Activated T-helper 1 cell treated with anti-CD3 and anti-CD28 coated beads, Interleukin-12 subunit alpha, Interleukin-12 subunit beta, Interleukin-2, Interleukin-4 antibody, amounts not matched to agents 30 ng/mL and 10 ng/mL and 1 ng/mL, durations not matched to agents 14 hours and 24 hours and 36 hours (primary cell): ENCODE results near the gene SRP19. TPM values are rescaled to one million over a fixed set of nuclear protein-coding genes. Genes with fewer than 3 reads are reported as not detected.

ENCODE experiments used
- DNase-seq: peaks from one replicate; pipeline ENCODE4 v3.0.0; 2021; ENCODE audit warnings: low spot score
- H3K27ac Mint-ChIP-seq: one replicate; pipeline ENCODE4 v1.8.0; 2021; ENCODE audit warnings: mild to moderate bottlenecking, mixed read lengths
- H3K27me3 Mint-ChIP-seq: one replicate; pipeline ENCODE4 v1.8.0; 2022; ENCODE audit warnings: mild to moderate bottlenecking, moderate library complexity, mixed read lengths; ENCODE audit not compliant: insufficient read depth
- H3K36me3 Mint-ChIP-seq: one replicate; pipeline ENCODE4 v1.8.0; 2021; ENCODE audit warnings: low read depth, mixed read lengths
- H3K4me1 Mint-ChIP-seq: one replicate; pipeline ENCODE4 v1.8.0; 2021; ENCODE audit warnings: low read depth, mixed read lengths
- H3K4me3 Mint-ChIP-seq: one replicate; pipeline ENCODE4 v1.8.0; 2021; ENCODE audit warnings: mild to moderate bottlenecking, moderate library complexity, mixed read lengths
- H3K9me3 Mint-ChIP-seq: one replicate; pipeline ENCODE4 v1.8.0; 2021; ENCODE audit warnings: mixed read lengths
- intact Hi-C: fragments of 100-400 bp; cut with micrococcal nuclease; formaldehyde crosslinking; loops from one replicate; pipeline ENCODE4 v1.15.1; 2024
- total RNA-seq: library from RNA; stranded (reverse); gene quantifications from 2 replicates; pipeline ENCODE4 v1.2.3, GENCODE V29; 2022

SRP19 gene
- total RNA-seq, 1 donor from 2014 or later: 72.0 TPM

DNA sequence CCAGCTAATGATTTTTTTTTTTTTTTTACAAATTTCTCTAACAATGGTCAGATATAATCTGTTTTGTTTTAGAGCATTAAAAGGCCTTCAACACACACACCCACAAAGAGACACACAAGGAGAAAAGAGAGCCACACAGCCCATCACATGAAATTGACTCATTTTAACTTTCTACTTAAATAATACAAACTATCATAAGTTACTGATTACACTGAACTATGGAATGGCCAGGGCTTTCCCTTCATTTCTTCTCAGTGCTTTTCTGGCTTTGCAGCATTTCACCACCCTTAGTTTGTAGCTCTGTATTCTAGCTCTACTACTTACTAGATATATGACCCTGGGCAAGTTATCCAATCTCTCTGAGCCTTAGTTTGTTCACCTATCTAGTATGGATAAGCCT is 47.8 kb downstream of the SRP19 start:
- no peak for DNase-seq
- H3K36me3 Mint-ChIP-seq: peaks cover 24% of the 10 kb centered on the region
- no peaks in the 10 kb centered on the region for H3K9me3 Mint-ChIP-seq
- intact Hi-C loops: no loop called here
- no peak overlapping the region for H3K27ac Mint-ChIP-seq
- H3K4me1 Mint-ChIP-seq: peaks cover 28% of the 10 kb centered on the region
- H3K4me3 Mint-ChIP-seq: no peak overlapping the region
- H3K27me3 Mint-ChIP-seq: no peaks in the 10 kb centered on the region

DNA sequence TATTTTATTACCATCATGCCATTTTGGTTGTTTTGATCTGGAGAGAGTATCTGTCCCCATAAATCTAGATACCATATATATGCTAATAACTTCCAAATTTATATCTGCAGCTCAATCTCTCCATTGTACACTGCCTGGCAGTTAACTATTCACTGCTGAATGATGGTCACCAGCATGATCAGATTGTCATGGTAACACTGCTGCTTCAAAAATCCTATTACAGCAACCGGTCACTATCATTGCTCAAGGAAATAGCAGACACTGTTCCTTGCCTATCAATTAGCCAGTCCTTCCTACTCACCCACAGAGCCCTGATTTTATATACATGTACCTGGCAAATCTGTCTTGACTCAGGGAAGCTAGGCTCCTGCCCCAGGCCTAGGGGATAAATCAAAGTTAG is 49.4 kb downstream of the SRP19 start:
- Mint-ChIP-seq H3K27me3 (no peaks in the 10 kb centered on the region), H3K4me3 (no peak overlapping the region), H3K27ac (no peak overlapping the region), H3K9me3 (no peaks in the 10 kb centered on the region), H3K4me1 (peaks cover 41% of the 10 kb centered on the region), H3K36me3 (peaks cover 31% of the 10 kb centered on the region)
- no peak for DNase-seq
- intact Hi-C loops: no loop called here

DNA sequence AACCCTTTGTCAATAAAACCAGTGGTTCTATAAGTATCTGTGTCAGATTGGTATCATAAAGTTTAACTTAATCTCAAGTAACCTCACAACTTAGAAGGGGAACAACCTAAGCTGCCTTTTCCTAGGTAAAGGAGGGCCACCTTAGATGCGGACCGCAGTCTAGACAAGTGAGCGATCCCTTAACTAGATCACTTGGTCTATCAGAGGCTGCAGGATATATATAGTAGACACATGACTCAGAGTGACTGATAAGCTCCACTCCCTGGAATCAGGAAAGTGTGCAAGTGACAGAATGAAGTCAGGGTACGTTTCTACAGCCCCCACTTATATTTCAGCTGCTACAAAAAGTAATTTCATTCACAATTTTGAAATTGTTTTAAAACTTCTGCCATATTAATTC is 53.5 kb downstream of the SRP19 start:
- H3K27ac Mint-ChIP-seq: no peak overlapping the region

DNA sequence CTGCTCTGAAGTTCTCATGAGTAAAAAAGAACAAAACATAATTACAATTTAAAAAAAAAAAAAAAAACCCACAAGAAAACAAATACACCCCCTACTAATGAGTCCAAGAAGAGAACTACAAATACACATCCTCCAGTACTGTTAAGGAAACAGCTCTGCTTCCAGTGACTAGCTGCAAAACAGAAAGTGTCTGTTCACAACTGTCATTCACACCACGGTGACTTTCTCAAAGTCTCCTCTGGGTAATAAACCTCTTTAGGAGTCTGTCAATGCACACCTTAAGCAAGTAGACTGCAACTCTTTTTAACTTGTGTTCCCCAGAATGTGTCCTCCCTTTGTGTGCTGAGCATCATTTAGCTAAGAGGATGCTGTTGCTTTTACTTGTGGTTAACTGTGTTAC is 54.7 kb downstream of the SRP19 start:
- peaks cover 88% of the 10 kb centered on the region for H3K4me1 Mint-ChIP-seq
- H3K9me3 Mint-ChIP-seq: no peaks in the 10 kb centered on the region
- peak overlapping the region; percentile 58 for H3K27ac Mint-ChIP-seq
- peaks cover 47% of the 10 kb centered on the region for H3K36me3 Mint-ChIP-seq
- DNase-seq: no peak
- H3K4me3 Mint-ChIP-seq: no peak overlapping the region
- intact Hi-C loops: loop anchor here (2.0 kb wide), 1 partner anchor 17 kb away; no protein-coding TSS in a partner anchor
- H3K27me3 Mint-ChIP-seq: no peaks in the 10 kb centered on the region

More for the DNA sequence above, 53.5 kb downstream of the SRP19 start:
- Mint-ChIP-seq H3K36me3 (peaks cover 48% of the 10 kb centered on the region), H3K27me3 (no peaks in the 10 kb centered on the region), H3K4me1 (peaks cover 76% of the 10 kb centered on the region), H3K9me3 (no peaks in the 10 kb centered on the region), H3K4me3 (no peak overlapping the region)
- DNase-seq: no peak
- intact Hi-C loops: no loop called here

DNA sequence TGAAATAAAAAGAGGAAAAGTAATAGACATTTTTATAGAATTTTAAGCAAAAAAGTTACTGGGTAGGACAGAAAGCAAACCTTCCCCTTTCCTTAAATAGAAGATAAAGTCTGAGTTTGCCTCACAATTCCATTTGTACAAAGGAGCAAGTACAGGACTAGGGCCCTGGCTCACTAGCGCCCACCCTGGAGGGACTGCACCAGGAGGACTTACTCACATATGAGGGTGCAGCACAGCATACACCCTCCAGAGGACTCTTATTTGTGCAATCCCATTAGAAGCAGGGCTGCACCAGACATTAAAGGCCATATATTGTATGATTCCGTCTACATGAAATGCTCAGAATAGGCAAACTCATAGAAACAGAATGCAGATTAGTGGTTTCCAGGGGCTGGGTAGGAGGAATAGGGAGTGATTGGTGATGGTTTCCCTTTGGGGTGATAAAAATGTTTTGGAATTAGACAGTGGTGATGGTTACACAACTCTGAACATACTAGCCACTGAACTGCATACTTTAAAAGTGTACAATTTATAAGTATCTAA is 56.4 kb downstream of the SRP19 start:
- DNase-seq: no peak
- peaks cover 80% of the 10 kb centered on the region for H3K4me1 Mint-ChIP-seq
- H3K27me3 Mint-ChIP-seq: no peaks in the 10 kb centered on the region
- H3K9me3 Mint-ChIP-seq: no peaks in the 10 kb centered on the region
- intact Hi-C loops: loop anchor here (2.0 kb wide), 1 partner anchor 19 kb away; no protein-coding TSS in a partner anchor
- peaks cover 48% of the 10 kb centered on the region for H3K36me3 Mint-ChIP-seq
- H3K27ac Mint-ChIP-seq: peak overlapping the region; percentile 19
- H3K4me3 Mint-ChIP-seq: no peak overlapping the region

DNA sequence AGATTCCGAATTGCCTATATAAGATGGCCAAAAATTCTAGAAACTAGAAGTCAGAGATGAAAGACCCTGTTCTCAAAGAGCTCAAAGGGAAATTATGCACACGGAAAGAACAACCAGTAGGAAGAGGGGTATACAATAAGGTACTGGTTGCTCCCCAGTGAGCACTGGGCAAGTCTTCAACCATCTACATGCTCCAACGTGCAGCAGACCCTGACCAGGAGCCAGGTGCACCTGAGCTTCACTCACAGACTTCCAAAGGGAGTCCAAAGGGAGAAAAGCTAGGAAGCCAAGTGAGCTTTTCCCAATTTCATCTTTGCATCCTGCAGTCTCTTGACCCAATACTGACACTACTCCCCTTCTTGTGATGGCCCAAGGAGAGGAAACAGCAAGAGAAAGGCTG is 57.0 kb downstream of the SRP19 start:
- Mint-ChIP-seq H3K4me3 (no peak overlapping the region), H3K9me3 (no peaks in the 10 kb centered on the region), H3K27me3 (no peaks in the 10 kb centered on the region), H3K4me1 (peaks cover 80% of the 10 kb centered on the region), H3K27ac (no peak overlapping the region), H3K36me3 (peaks cover 42% of the 10 kb centered on the region)
- intact Hi-C loops: no loop called here
- DNase-seq: no peak

DNA sequence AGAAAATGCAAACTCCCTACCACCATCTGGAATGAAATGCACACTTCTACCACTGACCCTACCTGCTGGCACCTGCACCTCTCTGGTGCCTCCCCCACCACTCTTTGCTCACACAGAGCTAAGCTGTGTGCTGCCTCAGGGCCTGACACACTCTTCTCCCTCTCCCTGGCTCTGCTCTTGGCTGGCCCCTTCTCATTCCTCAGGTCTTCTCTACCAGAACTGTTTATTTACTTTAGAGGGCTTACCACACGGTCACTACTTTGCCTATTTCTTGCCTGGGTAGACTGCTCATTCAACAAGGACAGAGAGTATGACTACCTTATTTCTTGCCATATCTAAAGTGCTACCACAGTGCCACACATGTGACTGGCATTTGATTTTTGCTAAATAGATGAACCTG is 57.6 kb downstream of the SRP19 start:
- no peaks in the 10 kb centered on the region for H3K9me3 Mint-ChIP-seq
- no peak overlapping the region for H3K4me3 Mint-ChIP-seq
- peaks cover 41% of the 10 kb centered on the region for H3K36me3 Mint-ChIP-seq
- intact Hi-C loops: no loop called here
- H3K4me1 Mint-ChIP-seq: peaks cover 82% of the 10 kb centered on the region
- H3K27me3 Mint-ChIP-seq: no peaks in the 10 kb centered on the region
- H3K27ac Mint-ChIP-seq: no peak overlapping the region
- no peak for DNase-seq

Other genes starting within 250 kb of the SRP19 start
- 20.3 and 24.4 TPM in 2 replicates for gene APC, start 123.4 kb upstream of the SRP19 start, total RNA-seq
- 77.5 and 77.9 TPM in 2 replicates for gene REEP5, start 60.9 kb downstream of the SRP19 start, total RNA-seq
- gene DCP2, start 115.5 kb downstream of the SRP19 start, total RNA-seq: 78.9 and 82.5 TPM in 2 replicates